ENCODE results near the gene EPN2. TPM values are rescaled to one million over a fixed set of nuclear protein-coding genes. Genes with fewer than 3 reads are reported as not detected.

EPN2 gene
- total RNA-seq, 4 donors from 2014 or later: 30.7 to 156 (median 45.1) TPM

GRCh38 chr17:19328441-19329061, 91.4 kb downstream of the EPN2 start:
- H3K4me1 ChIP-seq: no peaks in the 10 kb centered on the region
- no peak for ATAC-seq
- WGBS, 2 donors (ENCODE audit: low coverage in 1 of 2): 100% methylated on average over 1 to 3 of the region's 10 CpGs
- TF ChIP-seq POLR2A (IDR thresholded peaks at IDR 0.05): no peak
- no peak for TF ChIP-seq CTCF (IDR thresholded peaks at IDR 0.05)
- H3K9me3 ChIP-seq: no peaks in the 10 kb centered on the region
- H3K27me3 ChIP-seq: no peaks in the 10 kb centered on the region
- H3K4me3 ChIP-seq: no peak overlapping the region
- no peak overlapping the region for H3K27ac ChIP-seq
- H3K36me3 ChIP-seq: peaks cover 0 to 50% of the 10 kb centered on the region in 2 donors

- no peaks in the 10 kb centered on the region for H3K9me3 ChIP-seq
- TF ChIP-seq POLR2A (IDR thresholded peaks at IDR 0.05) (no peak), CTCF (IDR thresholded peaks at IDR 0.05) (no peak), EP300 (IDR thresholded peaks at IDR 0.05) (no peak), POLR2AphosphoS5 (IDR thresholded peaks at IDR 0.05) (no peak)
- no peak overlapping the region for H3K4me3 ChIP-seq
- H3K27ac ChIP-seq: no peak overlapping the region
- no CpG with 5 or more reads among the region's 2 CpGs for WGBS, 2 donors (ENCODE audit: low coverage in 1 of 2)
- H3K27me3 ChIP-seq: no peaks in the 10 kb centered on the region
- peaks cover 0 to 56% of the 10 kb centered on the region in 2 donors for H3K36me3 ChIP-seq
- no peaks in the 10 kb centered on the region for H3K4me1 ChIP-seq
- no peak for ATAC-seq
Observed at GRCh38 chr17:19329136-19329535, 92.0 kb downstream of the EPN2 start.

- Histone ChIP-seq H3K4me1 (no peaks in the 10 kb centered on the region), H3K27ac (no peak overlapping the region), H3K27me3 (no peaks in the 10 kb centered on the region), H3K9me3 (no peaks in the 10 kb centered on the region), H3K36me3 (peaks cover 0 to 61% of the 10 kb centered on the region in 2 donors), H3K4me3 (no peak overlapping the region)
- ATAC-seq: no peak
- no peak for TF ChIP-seq CTCF (IDR thresholded peaks at IDR 0.05)
- no peak for TF ChIP-seq POLR2A (IDR thresholded peaks at IDR 0.05)
- no peak for TF ChIP-seq EP300 (IDR thresholded peaks at IDR 0.05)
- no peak for TF ChIP-seq POLR2AphosphoS5 (IDR thresholded peaks at IDR 0.05)
- 100% methylated on average over 2 of the region's 2 CpGs; no CpG with 5 or more reads in 1 of the 2 donors for WGBS, 2 donors (ENCODE audit: low coverage in 1 of 2)
Observed at GRCh38 chr17:19329839-19330238, 92.7 kb downstream of the EPN2 start.

GRCh38 chr17:19330271-19330670, 93.1 kb downstream of the EPN2 start:
- 82% methylated on average over 2 of the region's 3 CpGs; no CpG with 5 or more reads in 1 of the 2 donors for WGBS, 2 donors (ENCODE audit: low coverage in 1 of 2)
- H3K27ac ChIP-seq: no peak overlapping the region
- no peak for ATAC-seq
- no peaks in the 10 kb centered on the region for H3K4me1 ChIP-seq
- no peaks in the 10 kb centered on the region for H3K9me3 ChIP-seq
- TF ChIP-seq POLR2AphosphoS5 (IDR thresholded peaks at IDR 0.05) (no peak), POLR2A (IDR thresholded peaks at IDR 0.05) (no peak), CTCF (IDR thresholded peaks at IDR 0.05) (no peak), EP300 (IDR thresholded peaks at IDR 0.05) (no peak)
- no peak overlapping the region for H3K4me3 ChIP-seq
- H3K36me3 ChIP-seq: peaks cover 0 to 61% of the 10 kb centered on the region in 2 donors
- no peaks in the 10 kb centered on the region for H3K27me3 ChIP-seq

GRCh38 chr17:19331134-19331533, 94.0 kb downstream of the EPN2 start:
- ATAC-seq: peak; percentile 35
- Histone ChIP-seq H3K4me3 (no peak overlapping the region), H3K36me3 (peaks cover 0 to 66% of the 10 kb centered on the region in 2 donors), H3K9me3 (no peaks in the 10 kb centered on the region), H3K27me3 (no peaks in the 10 kb centered on the region), H3K4me1 (peaks cover 0 to 9% (median 0%) of the 10 kb centered on the region in 3 donors), H3K27ac (no peak overlapping the region)
- 22 to 56% methylated on average over 4 of the region's 4 CpGs for WGBS, 2 donors (ENCODE audit: low coverage in 1 of 2)
- TF ChIP-seq CTCF (IDR thresholded peaks at IDR 0.05) (no peak), POLR2AphosphoS5 (IDR thresholded peaks at IDR 0.05) (peak; percentile 75)
